SK-N-SH (cell line): ENCODE measurements around the gene ARID1B. TPM values are rescaled to one million over a fixed set of nuclear protein-coding genes. Genes with fewer than 3 reads are reported as not detected.
A peak's percentile ranks its signal among the peaks of the same experiment; 100 is the strongest.

Source experiments
- CTCF ChIA-PET: fragments of 300-600, 350-600 bp; formaldehyde crosslinking; extraction: SDS; loops from one replicate; lab custom pipeline; 2021; lab: Yijun Ruan, JAX
- POLR2A ChIA-PET: fragments of 350-600 bp; sonication (Branson Sonifier 250); formaldehyde crosslinking; extraction: SDS; loops from one replicate; lab custom pipeline; 2020; ENCODE audit warnings: antibody characterized with exemption, inconsistent platforms; lab: Yijun Ruan, JAX
- DNase-seq: peaks from one replicate; pipeline ENCODE4 v3.0.0; 2012
- H2AFZ ChIP-seq: fragments of 200-600 bp; sonication (generic); 2 replicates; pipeline ENCODE4 v1.8.1; 2016; ENCODE audit warnings: antibody characterized with exemption, mild to moderate bottlenecking, low read depth
- H3F3A ChIP-seq: fragments of 200-600 bp; sonication (generic); replicated peaks from 2 replicates; pipeline ENCODE3; 2016; ENCODE audit warnings: antibody characterized with exemption, mild to moderate bottlenecking; ENCODE audit not compliant: insufficient read depth
- H3K27ac ChIP-seq, 2 experiments: fragments of 200-500 bp in 1 of 2; fragments of 200-600 bp in 1 of 2; sonication (Bioruptor generic) in 1 of 2; sonication (generic), shearing (Covaris generic) in 1 of 2; 2 replicates each; pipeline versions ENCODE4 v1.5.1 to v1.6.1; 2014 to 2016; ENCODE audit warnings: low read depth in 2 of 2, inconsistent platforms in 1 of 2, low read length in 1 of 2, mild to moderate bottlenecking in 1 of 2, mixed read lengths in 1 of 2
- H3K27me3 ChIP-seq: fragments of 200-600 bp; sonication (generic), shearing (Covaris generic); 2 replicates; pipeline ENCODE4 v1.6.1; 2016; ENCODE audit warnings: mixed run types; ENCODE audit not compliant: insufficient read depth
- H3K36me3 ChIP-seq, 2 experiments: fragments of 200-500 bp in 1 of 2; fragments of 200-600 bp in 1 of 2; sonication (Bioruptor generic) in 1 of 2; sonication (generic) in 1 of 2; replicated peaks in 1 of 2; 2 replicates each; pipeline versions ENCODE3 to v1.5.1; 2014 to 2016; ENCODE audit warnings: low read length in 1 of 2, mild to moderate bottlenecking in 1 of 2; ENCODE audit not compliant: insufficient read depth in 2 of 2, control insufficient read depth in 1 of 2
- H3K4me1 ChIP-seq, 2 experiments: fragments of 200-500 bp in 1 of 2; fragments of 200-600 bp in 1 of 2; sonication (Bioruptor generic) in 1 of 2; sonication (generic), shearing (Covaris generic) in 1 of 2; 2 replicates each; pipeline versions ENCODE4 v1.5.1 to v1.6.1; 2014 to 2016; ENCODE audit warnings: low read depth in 1 of 2, low read length in 1 of 2, mixed run types in 1 of 2; ENCODE audit not compliant: insufficient read depth in 2 of 2, control insufficient read depth in 1 of 2
- H3K4me2 ChIP-seq: fragments of 200-600 bp; sonication (generic), shearing (Covaris generic); 2 replicates; pipeline ENCODE4 v1.6.1; 2017; ENCODE audit warnings: mixed run types
- H3K4me3 ChIP-seq, 2 experiments: fragments of 200-500 bp in 1 of 2; fragments of 200-600 bp in 1 of 2; sonication (Bioruptor generic) in 1 of 2; sonication (generic), shearing (Covaris generic) in 1 of 2; 2 replicates each; pipeline versions ENCODE4 v1.5.1 to v1.8.1; 2014 to 2016; ENCODE audit warnings: low read depth in 2 of 2, inconsistent platforms in 1 of 2, low read length in 1 of 2, mild to moderate bottlenecking in 1 of 2, mixed read lengths in 1 of 2, moderate library complexity in 1 of 2
- H3K79me2 ChIP-seq: fragments of 200-600 bp; sonication (generic); 2 replicates; pipeline ENCODE4 v1.8.1; 2017; ENCODE audit warnings: mild to moderate bottlenecking; ENCODE audit not compliant: insufficient read depth
- H3K9ac ChIP-seq: fragments of 200-600 bp; sonication (generic); 2 replicates; pipeline ENCODE4 v1.6.1; 2017; ENCODE audit warnings: mixed run types
- H3K9me2 ChIP-seq: fragments of 200-600 bp; sonication (generic); 2 replicates; pipeline ENCODE4 v1.6.1; 2017; ENCODE audit warnings: mixed run types
- H3K9me3 ChIP-seq: fragments of 200-600 bp; sonication (generic); 2 replicates; pipeline ENCODE4 v1.6.1; 2017; ENCODE audit warnings: mixed run types, mild to moderate bottlenecking, moderate library complexity
- H4K20me1 ChIP-seq: fragments of 200-600 bp; sonication (generic); 2 replicates; pipeline ENCODE4 v1.6.1; 2017; ENCODE audit warnings: mild to moderate bottlenecking, mixed run types; ENCODE audit not compliant: insufficient read depth
- GABPA ChIP-seq: IDR thresholded peaks from 2 replicates; pipeline ENCODE4 v1.4.0; 2012; ENCODE audit warnings: low read depth, mild to moderate bottlenecking
- GATA2 ChIP-seq: sonication (generic); formaldehyde crosslinking; IDR thresholded peaks from 2 replicates; pipeline ENCODE4 v1.5.0; 2020; ENCODE audit warnings: mild to moderate bottlenecking, missing genetic modification reagents
- MEF2A ChIP-seq: IDR thresholded peaks from 2 replicates; pipeline ENCODE4 v1.4.0; 2012; ENCODE audit warnings: low read depth, borderline replicate concordance
- NRF1 ChIP-seq: IDR thresholded peaks from 2 replicates; pipeline ENCODE4 v1.6.1; 2012; ENCODE audit warnings: low read depth, mild to moderate bottlenecking, low read length
- RCOR1 ChIP-seq: fragments of 150-350 bp; IDR thresholded peaks from 2 replicates; pipeline ENCODE4 v1.6.1; 2017; ENCODE audit warnings: antibody characterized with exemption, low read length
- RFX5 ChIP-seq: IDR thresholded peaks from 2 replicates; pipeline ENCODE4 v1.6.1; 2012; ENCODE audit warnings: mild to moderate bottlenecking, improper control_type of control experiment, low read length
- SMC3 ChIP-seq: IDR thresholded peaks from 2 replicates; pipeline ENCODE4 v1.6.1; 2012; ENCODE audit warnings: low read depth, low read length, improper control_type of control experiment
- TCF12 ChIP-seq: IDR thresholded peaks from 2 replicates; pipeline ENCODE4 v1.4.0; 2012
- TEAD4 ChIP-seq: IDR thresholded peaks from 2 replicates; pipeline ENCODE4 v1.4.0; 2012; ENCODE audit warnings: mild to moderate bottlenecking, borderline replicate concordance; ENCODE audit not compliant: insufficient read depth
- YY1 ChIP-seq: IDR thresholded peaks from 2 replicates; pipeline ENCODE4 v1.4.0; 2012; ENCODE audit warnings: low read depth, mild to moderate bottlenecking
- WGBS: methylation state at CpG from one replicate; pipeline ENCODE4 v1.1.6; 2017; ENCODE audit warnings: low lambda C conversion rate; 5-methylcytosine and 5-hydroxymethylcytosine counted together
- polyA plus RNA-seq, 3 experiments: library from polyadenylated mRNA; depleted of rRNA; stranded (reverse); fragments of >200 nt; gene quantifications; 2 replicates each; pipeline ENCODE4 v1.2.3, GENCODE V29; 2012

The ARID1B gene
- polyA plus RNA-seq, 1 of the 3 experiments (the other 2 are of a cell fraction) = 13.6 TPM

- Histone ChIP-seq H3K4me1 (peaks cover 0 to 47% of the 10 kb centered on the region in 2 experiments; a peak in 2 of 4 replicates), H4K20me1 (no peaks in the 10 kb centered on the region), H3K36me3 (peaks cover 18 to 21% of the 10 kb centered on the region in 2 experiments), H3K4me3 (no peak overlapping the region), H2AFZ (no peak overlapping the region), H3K27me3 (no peaks in the 10 kb centered on the region), H3K9ac (no peak overlapping the region), H3K9me3 (no peaks in the 10 kb centered on the region), H3K27ac (peak overlapping the region in 1 of 2 experiments; percentile 79; a peak in 2 of 4 replicates), H3K9me2 (no peaks in the 10 kb centered on the region), H3F3A (peaks cover 3% of the 10 kb centered on the region), H3K79me2 (no peaks in the 10 kb centered on the region; the same call in 1 of the 2 replicates), H3K4me2 (no peak overlapping the region)
- ChIA-PET CTCF (interaction anchor here (0.6 to 2.0 kb wide), 4 partner anchors 11 to 488 kb away, joined by 3 to 9 read pairs (median 3); no protein-coding TSS in a partner anchor), POLR2A (no interaction called here)
- no peak for TF ChIP-seq SMC3
- no peak for TF ChIP-seq MEF2A
- no peak for TF ChIP-seq RFX5
- DNase-seq = no peak
- 95% methylated on average over 5 of the region's 5 CpGs for WGBS
Measured at GRCh38 chr6:157172830-157173536, 395.8 kb downstream of the ARID1B start.

- no peak for DNase-seq
- 92% methylated on average over 8 of the region's 8 CpGs for WGBS
- peaks cover 0 to 49% of the 10 kb centered on the region in 2 experiments; a peak in 2 of 4 replicates for H3K4me1 ChIP-seq
- no peak overlapping the region for H3K4me2 ChIP-seq
- no peaks in the 10 kb centered on the region; the same call in 1 of the 2 replicates for H3K79me2 ChIP-seq
- H3K36me3 ChIP-seq = peaks cover 11 to 15% of the 10 kb centered on the region in 2 experiments
- no peak overlapping the region for H3K9ac ChIP-seq
- POLR2A ChIA-PET = no interaction called here
- no peaks in the 10 kb centered on the region for H3K9me3 ChIP-seq
- no peaks in the 10 kb centered on the region for H3K27me3 ChIP-seq
- CTCF ChIA-PET = interaction anchor here (1.0 to 2.0 kb wide), 3 partner anchors 10 to 100 kb away, joined by 3 to 9 read pairs (median 4); no protein-coding TSS in a partner anchor
- peaks cover 3% of the 10 kb centered on the region for H3F3A ChIP-seq
- no peak overlapping the region for H2AFZ ChIP-seq
- no peaks in the 10 kb centered on the region for H4K20me1 ChIP-seq
- no peak overlapping the region for H3K4me3 ChIP-seq
- no peaks in the 10 kb centered on the region for H3K9me2 ChIP-seq
- TF ChIP-seq NRF1 = no peak
- TF ChIP-seq YY1 = no peak
- TF ChIP-seq GABPA = no peak
- no peak for TF ChIP-seq RCOR1
- peak overlapping the region in 1 of 2 experiments; percentile 79; a peak in 2 of 4 replicates for H3K27ac ChIP-seq
Measured at GRCh38 chr6:157173776-157174175, 396.6 kb downstream of the ARID1B start.

- no peaks in the 10 kb centered on the region for H3K9me3 ChIP-seq
Measured at GRCh38 chr6:157174731-157175130, 397.6 kb downstream of the ARID1B start.

More at GRCh38 chr6:157174731-157175130, 397.6 kb downstream of the ARID1B start:
- ChIA-PET POLR2A (no interaction called here), CTCF (interaction anchor here (1.1 to 1.3 kb wide), 2 partner anchors 19 to 101 kb away, joined by 4 read pairs; no protein-coding TSS in a partner anchor)
- peak; percentile 57 for DNase-seq
- no peaks in the 10 kb centered on the region; the same call in 1 of the 2 replicates for H3K79me2 ChIP-seq
- no peaks in the 10 kb centered on the region for H4K20me1 ChIP-seq
- peaks cover 0 to 43% of the 10 kb centered on the region in 2 experiments; a peak in 2 of 4 replicates for H3K4me1 ChIP-seq
- peaks cover 3% of the 10 kb centered on the region for H3F3A ChIP-seq
- H3K27ac ChIP-seq = no peak overlapping the region
- H3K9ac ChIP-seq = no peak overlapping the region
- TF ChIP-seq GATA2 (CRISPR knock-in tag) (peak; percentile 66), TCF12 (no peak), TEAD4 (no peak)
- H3K4me3 ChIP-seq = no peak overlapping the region
- H3K4me2 ChIP-seq = no peak overlapping the region
- H3K36me3 ChIP-seq = peaks cover 10 to 11% of the 10 kb centered on the region in 2 experiments
- H3K27me3 ChIP-seq = no peaks in the 10 kb centered on the region
- no peaks in the 10 kb centered on the region for H3K9me2 ChIP-seq
- no peak overlapping the region for H2AFZ ChIP-seq
